HEK293 (cell line): Measurements from ENCODE around the gene NCKAP5.

Experiments used
- CTCF ChIP-seq: fragments of 450-650 bp; formaldehyde crosslinking; IDR thresholded peaks from 2 replicates; pipeline ENCODE4 v1.5.1; 2016; ENCODE audit warnings: missing biosample characterization, missing genetic modification characterization
- PBX3 ChIP-seq: sonication (generic); formaldehyde crosslinking; IDR thresholded peaks from 2 replicates; pipeline ENCODE4 v1.8.1; 2022; ENCODE audit warnings: mild to moderate bottlenecking, moderate library complexity, missing genetic modification reagents
- REST ChIP-seq: fragments of 450-650 bp; formaldehyde crosslinking; IDR thresholded peaks from 2 replicates; pipeline ENCODE4 v1.5.1; 2016; ENCODE audit warnings: missing biosample characterization, missing genetic modification characterization
- YY1 ChIP-seq: fragments of 450-650 bp; formaldehyde crosslinking; IDR thresholded peaks from 2 replicates; pipeline ENCODE4 v1.5.1; 2018; ENCODE audit warnings: missing biosample characterization, missing genetic modification characterization
- ZFP41 ChIP-seq: fragments of 450-650 bp; formaldehyde crosslinking; IDR thresholded peaks from 2 replicates; pipeline ENCODE4 v1.5.1; 2016; ENCODE audit warnings: missing biosample characterization, missing genetic modification characterization, borderline replicate concordance
- ZNF248 ChIP-seq: fragments of 450-650 bp; formaldehyde crosslinking; IDR thresholded peaks from 2 replicates; pipeline ENCODE4 v1.5.1; 2017; ENCODE audit warnings: missing biosample characterization, missing genetic modification characterization
- ZNF610 ChIP-seq: fragments of 450-650 bp; formaldehyde crosslinking; IDR thresholded peaks from 2 replicates; pipeline ENCODE4 v1.5.1; 2016; ENCODE audit warnings: missing biosample characterization, missing genetic modification characterization, borderline replicate concordance
- ZNF768 ChIP-seq: fragments of 450-650 bp; formaldehyde crosslinking; IDR thresholded peaks from 2 replicates; pipeline ENCODE4 v1.5.1; 2018; ENCODE audit warnings: missing biosample characterization, mild to moderate bottlenecking, missing genetic modification characterization
- ZSCAN16 ChIP-seq: fragments of 450-650 bp; formaldehyde crosslinking; IDR thresholded peaks from 2 replicates; pipeline ENCODE4 v1.5.1; 2016; ENCODE audit warnings: missing biosample characterization, missing genetic modification characterization

GRCh38 chr2:133039531-133039930, 528.7 kb downstream of the NCKAP5 start:
- TF ChIP-seq ZNF610 (tag by site-specific recombination) = no peak
- TF ChIP-seq PBX3 (CRISPR knock-in tag) = no peak
- no peak for TF ChIP-seq CTCF (tag by site-specific recombination)
- TF ChIP-seq REST (tag by site-specific recombination) = no peak
- no peak for TF ChIP-seq ZSCAN16 (tag by site-specific recombination)
- TF ChIP-seq ZNF248 = no peak
- no peak for TF ChIP-seq ZNF768 (tag by site-specific recombination)
- TF ChIP-seq ZFP41 = no peak
- TF ChIP-seq YY1 = no peak
